BE2C (cell line): Measurements from ENCODE around the gene STOX2.

Source experiments
- DNase-seq: peaks from one replicate; pipeline ENCODE4 v3.0.0-alpha.2; 2020
- H3K27me3 ChIP-seq: fragments of 250-450 bp; sonication (Bioruptor Pico); 2 replicates; pipeline ENCODE4 v1.5.1; 2020; ENCODE audit warnings: mild to moderate bottlenecking
- H3K36me3 ChIP-seq: fragments of 250-450 bp; sonication (Bioruptor Pico); 2 replicates; pipeline ENCODE4 v1.5.1; 2020; ENCODE audit warnings: mild to moderate bottlenecking
- H3K4me1 ChIP-seq: fragments of 250-450 bp; sonication (Bioruptor Pico); 2 replicates; pipeline ENCODE4 v1.5.1; 2020
- H3K4me3 ChIP-seq: 2 replicates; pipeline ENCODE4 v1.5.1; 2011; ENCODE audit warnings: low read depth, low read length
- H3K9me3 ChIP-seq: fragments of 250-450 bp; sonication (Bioruptor Pico); 2 replicates; pipeline ENCODE4 v1.5.1; 2020
- CTCF ChIP-seq: IDR thresholded peaks from 2 replicates; pipeline ENCODE4 v1.5.1; 2012; ENCODE audit warnings: mild to moderate bottlenecking, low read depth, low read length

STOX2 gene

GRCh38 chr4:184019667-184020623 lies 114.8 kb downstream of the STOX2 start:
- Histone ChIP-seq H3K9me3 (no peaks in the 10 kb centered on the region), H3K27me3 (no peaks in the 10 kb centered on the region), H3K4me3 (peak overlapping the region; percentile 42), H3K36me3 (peaks cover 6% of the 10 kb centered on the region; the same call in 1 of the 2 replicates), H3K4me1 (peaks cover 21% of the 10 kb centered on the region)
- no peak for TF ChIP-seq CTCF
- peak; percentile 33 for DNase-seq

GRCh38 chr4:184021389-184021788 lies 116.3 kb downstream of the STOX2 start:
- no peak for DNase-seq
- Histone ChIP-seq H3K27me3 (no peaks in the 10 kb centered on the region), H3K4me1 (peaks cover 21% of the 10 kb centered on the region), H3K36me3 (peaks cover 6% of the 10 kb centered on the region; the same call in 1 of the 2 replicates), H3K4me3 (no peak overlapping the region), H3K9me3 (no peaks in the 10 kb centered on the region)
- TF ChIP-seq CTCF = no peak

GRCh38 chr4:184022679-184023383 lies 117.7 kb downstream of the STOX2 start:
- no peak for DNase-seq
- Histone ChIP-seq H3K36me3 (0 out of 2 replicates have a peak, but pooled peaks cover 2% of the 10 kb centered on the region), H3K4me3 (no peak overlapping the region), H3K9me3 (no peaks in the 10 kb centered on the region), H3K4me1 (peaks cover 13% of the 10 kb centered on the region), H3K27me3 (no peaks in the 10 kb centered on the region)
- no peak for TF ChIP-seq CTCF

GRCh38 chr4:184024637-184025036 lies 119.5 kb downstream of the STOX2 start:
- no peak overlapping the region for H3K4me3 ChIP-seq
- H3K36me3 ChIP-seq = no peaks in the 10 kb centered on the region
- no peak for TF ChIP-seq CTCF
- no peaks in the 10 kb centered on the region for H3K9me3 ChIP-seq
- no peak for DNase-seq
- H3K4me1 ChIP-seq = peaks cover 10% of the 10 kb centered on the region
- no peaks in the 10 kb centered on the region for H3K27me3 ChIP-seq

GRCh38 chr4:184028561-184029374 lies 123.7 kb downstream of the STOX2 start:
- no peak for TF ChIP-seq CTCF
- no peak overlapping the region for H3K4me3 ChIP-seq
- H3K36me3 ChIP-seq = no peaks in the 10 kb centered on the region
- no peak for DNase-seq
- H3K9me3 ChIP-seq = no peaks in the 10 kb centered on the region
- no peaks in the 10 kb centered on the region for H3K4me1 ChIP-seq
- H3K27me3 ChIP-seq = no peaks in the 10 kb centered on the region
